ENCODE results near the gene CHSY1.

DNA sequence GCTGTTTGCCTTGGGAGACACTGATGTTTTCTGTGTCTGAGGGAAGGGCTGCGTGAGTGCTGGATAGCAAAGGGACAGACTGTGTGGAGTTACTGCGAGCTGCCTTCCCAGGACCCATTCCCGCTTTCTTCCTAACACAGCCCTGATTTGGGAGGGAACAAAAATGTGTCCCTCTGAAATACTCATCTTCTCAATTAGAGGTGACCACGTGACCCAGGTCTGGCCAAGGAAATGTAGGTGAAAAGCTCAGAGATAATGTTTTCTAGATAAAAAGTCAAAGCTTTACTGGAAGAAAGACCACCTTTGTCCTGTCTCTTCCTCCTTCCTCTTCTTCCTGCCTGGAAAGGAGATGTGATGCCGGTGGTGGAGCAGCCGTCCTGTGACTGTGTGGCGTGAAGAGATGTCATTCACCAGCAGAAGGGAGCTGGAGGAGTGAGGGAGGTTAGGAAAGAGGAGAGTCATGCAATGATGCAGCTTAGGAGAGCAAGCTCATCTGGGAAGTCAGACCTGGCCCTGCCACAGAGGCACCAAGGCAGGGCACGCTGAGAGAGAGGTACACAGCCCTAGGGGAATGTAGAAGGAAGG lies 105.6 kb downstream of the CHSY1 start:
- no peak for TF ChIP-seq POLR2AphosphoS5 (IDR thresholded peaks at IDR 0.05)
- TF ChIP-seq, protein P1, sequence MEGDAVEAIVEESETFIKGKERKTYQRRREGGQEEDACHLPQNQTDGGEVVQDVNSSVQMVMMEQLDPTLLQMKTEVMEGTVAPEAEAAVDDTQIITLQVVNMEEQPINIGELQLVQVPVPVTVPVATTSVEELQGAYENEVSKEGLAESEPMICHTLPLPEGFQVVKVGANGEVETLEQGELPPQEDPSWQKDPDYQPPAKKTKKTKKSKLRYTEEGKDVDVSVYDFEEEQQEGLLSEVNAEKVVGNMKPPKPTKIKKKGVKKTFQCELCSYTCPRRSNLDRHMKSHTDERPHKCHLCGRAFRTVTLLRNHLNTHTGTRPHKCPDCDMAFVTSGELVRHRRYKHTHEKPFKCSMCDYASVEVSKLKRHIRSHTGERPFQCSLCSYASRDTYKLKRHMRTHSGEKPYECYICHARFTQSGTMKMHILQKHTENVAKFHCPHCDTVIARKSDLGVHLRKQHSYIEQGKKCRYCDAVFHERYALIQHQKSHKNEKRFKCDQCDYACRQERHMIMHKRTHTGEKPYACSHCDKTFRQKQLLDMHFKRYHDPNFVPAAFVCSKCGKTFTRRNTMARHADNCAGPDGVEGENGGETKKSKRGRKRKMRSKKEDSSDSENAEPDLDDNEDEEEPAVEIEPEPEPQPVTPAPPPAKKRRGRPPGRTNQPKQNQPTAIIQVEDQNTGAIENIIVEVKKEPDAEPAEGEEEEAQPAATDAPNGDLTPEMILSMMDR (IDR thresholded peaks at IDR 0.05; ENCODE audit: poor library complexity, severe bottlenecking): no peak
- TF ChIP-seq EZH2 (IDR thresholded peaks at IDR 0.05; ENCODE audit: borderline replicate concordance, insufficient read depth, low read length, poor library complexity, severe bottlenecking): no peak
- TF ChIP-seq TAF1 (IDR thresholded peaks at IDR 0.05; ENCODE audit: low read depth): no peak

Measured in neural cell (in vitro differentiated cells).